Measurements from ENCODE around the gene CRELD1.

DNA sequence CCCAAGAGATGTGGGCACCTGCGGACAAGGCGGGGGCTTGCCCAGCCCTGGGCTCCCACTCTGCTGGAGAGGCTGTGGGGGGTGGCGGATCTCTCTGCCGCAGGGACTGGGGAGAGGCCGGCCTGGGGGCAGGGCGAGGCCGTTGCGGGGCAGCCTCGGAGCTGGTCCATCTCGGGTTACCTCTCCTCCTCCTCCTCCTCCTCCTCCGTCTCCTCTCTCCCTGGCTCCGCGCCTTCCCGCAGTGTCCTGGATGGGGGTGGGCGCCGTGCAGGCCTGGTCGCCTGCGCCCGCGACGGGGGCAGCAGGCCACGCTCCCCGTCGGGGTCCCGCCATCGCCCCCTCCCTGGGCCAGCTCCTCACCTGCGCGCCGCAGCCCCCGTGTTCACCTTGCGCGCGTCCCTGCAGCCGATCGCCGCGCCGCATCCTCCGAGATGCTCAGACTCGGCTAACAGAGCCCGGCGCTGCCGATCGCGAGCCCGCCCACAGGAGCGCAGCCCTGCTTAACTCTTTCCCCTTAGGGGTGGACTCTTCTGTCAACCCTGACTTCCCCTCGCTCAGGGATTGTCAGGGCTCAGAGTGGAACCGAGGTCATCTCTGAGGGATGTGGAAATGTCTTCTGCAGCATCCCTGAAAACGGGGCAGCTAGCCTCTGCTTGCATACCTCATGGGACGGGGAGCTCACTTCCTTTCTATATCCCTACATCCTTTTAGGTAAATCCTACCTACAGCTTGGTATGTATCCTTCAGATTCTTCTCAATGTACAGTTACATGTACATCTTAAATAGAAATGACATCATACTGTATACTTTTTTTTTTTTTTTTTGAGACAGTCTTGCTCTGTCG, 18.6 kb downstream of the CRELD1 start, which contains the start of gene PRRT3:
- no peak for TF ChIP-seq POLR2A (IDR thresholded peaks at IDR 0.05; ENCODE audit: extremely low read depth, insufficient read length)
- TF ChIP-seq, protein P1, sequence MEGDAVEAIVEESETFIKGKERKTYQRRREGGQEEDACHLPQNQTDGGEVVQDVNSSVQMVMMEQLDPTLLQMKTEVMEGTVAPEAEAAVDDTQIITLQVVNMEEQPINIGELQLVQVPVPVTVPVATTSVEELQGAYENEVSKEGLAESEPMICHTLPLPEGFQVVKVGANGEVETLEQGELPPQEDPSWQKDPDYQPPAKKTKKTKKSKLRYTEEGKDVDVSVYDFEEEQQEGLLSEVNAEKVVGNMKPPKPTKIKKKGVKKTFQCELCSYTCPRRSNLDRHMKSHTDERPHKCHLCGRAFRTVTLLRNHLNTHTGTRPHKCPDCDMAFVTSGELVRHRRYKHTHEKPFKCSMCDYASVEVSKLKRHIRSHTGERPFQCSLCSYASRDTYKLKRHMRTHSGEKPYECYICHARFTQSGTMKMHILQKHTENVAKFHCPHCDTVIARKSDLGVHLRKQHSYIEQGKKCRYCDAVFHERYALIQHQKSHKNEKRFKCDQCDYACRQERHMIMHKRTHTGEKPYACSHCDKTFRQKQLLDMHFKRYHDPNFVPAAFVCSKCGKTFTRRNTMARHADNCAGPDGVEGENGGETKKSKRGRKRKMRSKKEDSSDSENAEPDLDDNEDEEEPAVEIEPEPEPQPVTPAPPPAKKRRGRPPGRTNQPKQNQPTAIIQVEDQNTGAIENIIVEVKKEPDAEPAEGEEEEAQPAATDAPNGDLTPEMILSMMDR (IDR thresholded peaks at IDR 0.05; ENCODE audit: low read depth, low read length): no peak
- TF ChIP-seq, protein P2, sequence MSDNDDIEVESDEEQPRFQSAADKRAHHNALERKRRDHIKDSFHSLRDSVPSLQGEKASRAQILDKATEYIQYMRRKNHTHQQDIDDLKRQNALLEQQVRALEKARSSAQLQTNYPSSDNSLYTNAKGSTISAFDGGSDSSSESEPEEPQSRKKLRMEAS (IDR thresholded peaks at IDR 0.05; ENCODE audit: low read depth, low read length): no peak

Data from NB4 (cell line).